ENCODE measurements around the gene MLKL. TPM values are rescaled to one million over a fixed set of nuclear protein-coding genes. Genes with fewer than 3 reads are reported as not detected.

MLKL gene
- total RNA-seq, 1 experiment from 2014 or later = 21.7 TPM

DNA sequence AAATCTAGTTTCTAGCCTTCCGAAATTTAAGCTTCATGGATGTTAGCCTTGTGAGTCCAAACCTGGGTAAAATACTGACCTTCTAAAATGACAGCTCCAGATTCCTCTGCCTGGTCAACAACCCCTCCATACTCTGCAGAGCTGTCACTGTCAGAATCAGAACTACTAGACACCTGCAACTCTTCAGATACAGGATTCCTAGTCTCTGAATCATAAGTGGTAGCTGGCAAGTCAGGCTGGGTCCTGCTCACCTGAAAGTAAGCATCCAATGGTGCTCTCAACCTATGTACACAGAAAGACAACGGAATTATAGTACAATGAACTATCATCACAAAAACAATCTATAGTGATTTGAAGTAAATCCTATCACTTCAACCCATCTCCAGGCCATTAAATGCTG, 48.8 kb downstream of the MLKL start:
- no peak for DNase-seq (ENCODE audit: low read depth)

DNA sequence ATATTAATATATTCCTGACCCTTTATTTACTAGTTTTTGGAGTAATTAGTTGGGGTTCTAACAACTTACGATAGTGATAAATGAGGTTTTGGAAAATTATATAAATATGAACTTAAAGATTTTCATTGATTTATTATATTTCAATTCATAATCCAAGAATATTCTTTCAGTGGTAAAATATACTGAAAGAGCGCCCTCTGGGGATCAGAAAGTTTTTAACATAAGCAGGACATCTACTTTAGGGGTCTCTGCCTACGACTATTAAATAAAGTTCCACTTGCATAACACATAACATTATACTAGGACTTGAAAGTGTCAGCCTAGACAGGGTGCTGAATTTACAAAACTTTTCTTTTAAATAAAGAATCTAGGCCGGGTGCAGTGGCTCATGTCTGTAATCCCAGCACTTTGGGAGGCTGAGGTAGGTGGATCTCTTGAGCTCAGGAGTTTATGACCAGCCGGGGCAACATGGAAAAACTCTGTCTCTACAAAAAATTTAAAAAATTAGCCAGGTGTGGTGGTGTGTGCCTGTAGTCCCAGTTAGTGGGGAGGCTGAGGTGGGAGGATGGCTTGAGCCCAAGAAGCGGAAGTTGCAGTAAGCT, 49.6 kb downstream of the MLKL start:
- DNase-seq (ENCODE audit: low read depth) = no peak

DNA sequence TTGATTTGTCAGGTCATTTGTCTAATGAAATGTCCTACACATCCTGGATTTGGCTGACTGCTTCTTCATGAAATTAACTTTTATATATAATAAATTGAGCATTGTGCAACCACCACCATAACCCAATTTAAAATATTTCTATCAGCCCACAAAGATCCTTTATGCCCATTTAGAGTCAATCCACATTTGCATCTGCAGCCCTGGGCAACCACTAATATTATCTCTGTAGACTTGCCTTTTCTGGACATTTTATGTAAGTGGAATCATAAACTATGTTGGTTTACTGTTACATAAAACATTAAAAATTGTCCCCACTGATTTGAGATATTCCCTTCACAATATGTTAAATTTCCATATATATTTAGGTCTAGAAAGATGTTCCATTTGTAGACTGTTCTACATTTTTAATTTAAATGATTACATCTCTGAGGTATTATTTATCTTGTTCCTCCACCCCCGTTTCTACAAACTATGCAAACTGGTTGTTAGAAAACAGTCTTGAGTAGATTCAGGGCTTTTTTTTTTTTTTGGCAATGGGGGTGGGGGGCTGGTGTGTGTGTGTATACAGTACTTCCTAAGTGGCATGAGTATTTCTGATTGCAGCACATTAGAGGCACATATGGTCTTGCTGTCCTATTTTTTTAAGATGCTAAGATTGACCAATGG, 50.7 kb downstream of the MLKL start:
- DNase-seq (ENCODE audit: low read depth) = no peak

DNA sequence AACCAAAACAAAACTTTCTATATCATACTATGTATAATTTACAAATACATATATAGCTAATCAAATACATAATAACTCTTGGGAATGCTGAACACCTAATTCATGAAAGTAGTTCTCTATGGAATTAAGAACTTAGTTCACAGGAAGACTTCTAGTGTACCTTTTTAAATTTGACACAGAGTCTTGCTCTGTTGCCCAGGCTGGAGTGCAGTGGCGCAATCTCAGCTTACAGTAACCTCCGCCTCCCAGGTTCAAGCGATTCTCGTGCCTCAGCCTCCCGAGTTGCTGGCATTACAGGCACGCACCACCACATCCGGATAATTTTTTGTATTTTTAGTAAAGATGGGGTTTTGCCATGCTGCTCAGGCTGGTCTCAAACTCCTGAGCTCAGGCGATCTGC, 58.7 kb downstream of the MLKL start:
- DNase-seq (ENCODE audit: low read depth) = no peak

DNA sequence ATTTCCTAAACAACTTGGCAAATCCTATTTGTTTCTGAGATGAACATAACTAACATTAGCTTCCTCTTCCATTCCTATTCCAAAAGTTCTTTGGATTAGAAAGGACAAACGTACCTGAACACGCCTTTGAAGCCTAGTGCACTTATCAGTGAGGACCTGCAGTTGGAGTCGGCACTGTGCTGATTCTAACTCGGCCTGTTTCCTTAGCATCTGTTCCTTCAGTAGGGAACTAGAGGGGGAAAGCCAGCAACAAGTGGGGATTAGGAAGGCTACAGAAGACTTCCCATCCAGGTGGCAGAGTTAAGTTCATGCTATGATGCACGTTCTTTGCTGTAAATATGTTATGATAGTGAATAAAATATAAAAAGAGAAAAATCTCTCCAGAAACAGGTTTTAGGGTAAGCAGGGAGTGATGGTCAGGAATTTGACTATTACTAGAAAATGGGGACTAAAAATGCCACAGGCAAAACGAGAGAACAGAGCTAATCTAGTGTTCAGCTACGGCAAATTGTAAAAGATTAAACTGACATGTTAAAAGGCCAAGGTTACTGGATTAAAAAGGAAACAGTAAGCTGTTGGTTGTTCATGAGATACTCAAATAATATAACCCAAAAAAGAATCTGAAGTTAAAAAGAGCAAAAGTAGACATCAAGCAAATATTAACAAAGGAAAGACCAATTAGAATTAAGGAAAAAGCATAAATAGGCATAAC, 62.8 kb downstream of the MLKL start:
- DNase-seq (ENCODE audit: low read depth) = no peak

DNA sequence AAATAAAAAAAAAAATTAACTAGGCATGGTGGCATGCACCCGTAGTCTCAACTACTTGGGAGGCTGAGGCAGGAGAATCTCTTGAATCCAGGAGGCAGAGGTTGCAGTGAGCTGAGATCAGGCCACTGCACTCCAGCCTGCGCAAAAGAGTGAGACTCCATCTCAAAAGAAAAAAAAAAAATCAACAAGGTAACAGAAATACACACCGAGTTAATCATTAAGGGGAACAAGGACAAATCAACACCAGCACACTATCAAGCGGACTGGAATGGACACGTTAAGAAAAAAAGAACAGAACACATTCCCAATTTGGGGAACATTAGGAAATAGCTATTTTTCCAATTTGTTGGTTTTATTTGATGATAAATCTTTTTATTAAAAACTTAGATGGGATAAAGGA, 65.4 kb downstream of the MLKL start:
- DNase-seq (ENCODE audit: low read depth) = no peak

DNA sequence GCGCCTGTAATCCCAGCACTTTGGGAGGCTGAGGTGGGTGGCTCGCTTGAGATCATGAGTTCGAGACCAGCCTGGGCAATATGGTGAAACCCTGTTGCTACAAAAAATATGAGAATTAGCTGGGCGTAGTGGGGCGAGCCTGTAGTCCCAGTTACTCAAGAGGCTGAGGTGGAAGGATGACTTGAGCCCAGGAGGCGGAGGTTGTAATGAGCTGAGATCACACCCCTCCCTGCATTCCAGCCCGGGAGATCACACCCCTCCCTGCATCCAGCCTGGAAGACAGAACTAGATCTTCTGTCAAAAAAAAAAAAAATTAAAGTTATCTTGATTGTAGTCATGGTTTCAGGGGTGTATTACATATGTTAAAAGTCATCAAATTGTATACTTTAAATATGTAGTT, 67.0 kb downstream of the MLKL start:
- no peak for DNase-seq (ENCODE audit: low read depth)

DNA sequence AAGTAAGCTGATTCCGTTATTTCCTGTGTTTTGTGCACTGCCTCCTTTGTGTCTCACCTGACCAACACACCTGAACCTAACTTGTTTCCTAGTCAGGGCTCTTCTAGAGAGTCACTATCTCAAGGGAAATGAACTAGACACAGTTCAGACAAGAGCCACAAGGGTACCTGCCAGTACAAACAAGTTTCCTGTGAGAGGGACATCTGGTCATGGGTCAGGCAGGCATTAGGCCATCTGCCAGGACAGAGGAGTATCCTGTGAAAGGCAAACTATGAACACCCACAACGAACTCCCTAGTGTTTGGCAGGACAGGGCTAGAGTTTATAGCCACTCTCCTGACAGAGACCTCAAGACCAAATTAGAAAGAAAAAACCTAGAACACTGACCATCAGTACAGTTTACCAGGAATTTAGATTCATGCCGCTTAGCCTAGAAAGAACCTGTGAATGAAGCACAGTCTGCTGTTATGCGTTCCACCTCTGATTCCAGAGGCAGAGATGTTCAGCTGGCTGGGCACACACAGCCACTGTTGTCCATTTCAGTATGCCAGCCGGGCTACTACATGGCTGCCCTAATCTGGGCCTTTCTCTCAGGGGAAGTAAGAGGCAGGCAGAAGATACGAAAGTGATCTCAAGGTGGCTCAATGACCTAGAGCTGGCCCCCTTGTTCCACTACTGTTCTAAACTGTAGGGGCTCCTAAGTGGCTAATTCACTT, 73.0 kb downstream of the MLKL start:
- DNase-seq (ENCODE audit: low read depth) = no peak

DNA sequence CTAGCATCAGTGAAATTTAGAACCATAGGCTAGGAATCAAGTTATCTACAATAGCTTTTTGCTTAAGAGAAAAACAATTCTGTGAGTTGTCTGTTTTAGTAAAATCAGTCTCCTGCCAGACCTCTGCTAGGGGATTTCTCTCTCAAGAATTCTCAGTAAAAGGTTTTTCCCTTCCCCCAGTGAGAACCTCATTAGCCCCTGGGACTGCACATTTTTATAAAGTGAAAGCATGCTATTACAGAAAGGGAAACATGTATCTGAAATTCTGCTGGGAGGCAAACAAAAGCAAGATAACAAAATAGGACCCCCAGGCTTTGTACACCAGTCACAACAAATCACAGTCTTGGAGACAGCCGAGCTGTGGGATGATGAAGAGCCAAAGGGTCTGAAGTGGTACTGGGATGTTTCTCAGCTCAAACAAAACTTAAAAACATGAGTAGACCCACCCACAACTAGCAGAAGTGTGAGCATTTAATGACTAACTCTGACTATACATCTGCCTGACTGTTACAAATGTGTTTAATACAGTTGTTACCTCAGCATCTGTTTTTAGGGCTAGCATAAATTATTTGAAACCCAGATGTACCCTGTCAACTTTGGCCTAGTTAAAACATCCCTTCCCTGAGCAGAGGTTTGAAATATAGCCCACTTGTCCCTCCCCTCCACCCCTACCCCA, 73.8 kb downstream of the MLKL start:
- no peak for DNase-seq (ENCODE audit: low read depth)

DNA sequence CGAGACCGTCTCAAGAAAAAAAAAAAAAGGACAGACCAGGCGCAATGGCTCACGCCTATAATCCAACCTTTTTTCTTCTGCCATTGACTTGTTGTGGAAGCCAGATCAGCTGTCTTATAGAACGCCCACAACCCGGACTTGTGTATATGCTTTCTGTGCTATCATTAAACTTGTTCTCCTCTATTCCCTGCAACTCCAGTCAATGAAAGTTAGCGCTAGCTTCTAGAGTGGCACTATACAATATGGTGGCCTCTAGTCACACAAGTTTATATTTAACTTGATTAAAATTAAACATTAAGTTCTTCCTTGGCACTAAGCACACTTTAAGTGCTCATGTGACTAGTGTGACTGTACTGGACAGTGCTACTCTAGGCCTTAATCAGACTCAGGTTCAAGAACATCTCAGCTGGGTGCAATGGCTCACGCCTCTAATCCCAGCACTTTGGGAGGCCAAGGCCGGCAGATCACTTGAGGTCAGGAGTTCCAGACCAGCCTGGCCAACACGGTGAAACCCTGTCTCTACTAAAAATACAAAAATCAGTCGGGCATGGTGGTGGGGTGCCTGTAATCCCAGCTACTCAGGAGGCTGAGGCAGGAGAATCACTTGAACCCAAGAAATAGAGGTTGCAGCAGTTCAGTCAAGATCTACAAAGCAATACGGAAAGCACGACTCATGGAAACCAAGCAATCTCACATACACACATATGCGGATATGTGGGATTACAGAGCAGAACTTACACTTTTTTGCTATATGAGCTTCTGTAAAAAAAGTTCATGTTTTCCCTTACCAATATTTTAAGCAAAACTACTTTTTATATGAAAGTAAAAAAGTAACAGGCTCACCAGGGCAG, 74.9 kb downstream of the MLKL start:
- DNase-seq (ENCODE audit: low read depth) = no peak

DNA sequence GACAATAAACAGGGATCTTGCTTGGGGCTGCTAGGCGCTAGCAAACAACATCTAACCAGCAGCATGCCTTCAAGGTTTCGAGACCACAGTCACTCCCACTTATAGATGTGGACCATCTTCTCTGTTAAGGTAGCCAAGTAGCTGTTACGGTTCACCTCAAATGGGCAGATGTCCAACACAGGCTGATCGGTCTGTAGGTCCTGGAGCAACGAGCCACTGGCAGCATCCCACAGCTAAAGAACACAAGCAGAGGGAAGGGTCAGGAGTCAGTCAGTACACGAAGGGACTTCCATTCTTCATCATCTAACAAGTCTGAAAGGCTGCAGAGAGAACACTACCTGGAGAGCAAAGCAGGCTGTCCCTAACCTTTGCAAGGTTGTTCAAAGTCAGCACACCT, 76.8 kb downstream of the MLKL start:
- no peak for DNase-seq (ENCODE audit: low read depth)

DNA sequence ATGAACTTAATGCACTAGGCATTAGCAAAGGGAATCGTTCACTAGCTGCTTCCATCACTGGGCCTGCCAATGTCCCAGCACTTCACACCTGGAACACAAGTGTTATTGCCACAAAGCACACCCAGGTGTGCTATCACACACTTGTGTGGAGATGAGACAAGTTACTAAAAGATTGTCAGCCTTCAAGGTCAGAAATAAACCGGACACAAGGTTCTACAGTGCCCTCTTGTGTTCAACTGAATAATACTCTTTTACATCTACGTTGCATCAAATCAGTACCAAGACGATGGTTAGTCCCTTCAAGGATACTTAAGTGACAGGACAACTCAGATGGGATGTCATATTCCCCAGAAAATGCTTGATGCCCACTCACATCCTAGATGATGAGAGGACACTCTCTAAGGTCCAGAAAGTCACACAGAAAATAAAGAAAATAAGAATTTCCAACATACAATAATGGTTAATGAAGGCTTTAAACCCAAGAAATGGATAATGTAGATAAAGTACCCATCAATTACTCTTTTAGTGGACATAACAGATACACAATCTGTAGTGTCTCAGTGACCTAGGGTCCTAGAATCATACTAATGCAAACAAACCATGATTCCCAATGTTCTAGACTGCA, 77.3 kb downstream of the MLKL start:
- DNase-seq (ENCODE audit: low read depth) = peak; percentile 11

DNA sequence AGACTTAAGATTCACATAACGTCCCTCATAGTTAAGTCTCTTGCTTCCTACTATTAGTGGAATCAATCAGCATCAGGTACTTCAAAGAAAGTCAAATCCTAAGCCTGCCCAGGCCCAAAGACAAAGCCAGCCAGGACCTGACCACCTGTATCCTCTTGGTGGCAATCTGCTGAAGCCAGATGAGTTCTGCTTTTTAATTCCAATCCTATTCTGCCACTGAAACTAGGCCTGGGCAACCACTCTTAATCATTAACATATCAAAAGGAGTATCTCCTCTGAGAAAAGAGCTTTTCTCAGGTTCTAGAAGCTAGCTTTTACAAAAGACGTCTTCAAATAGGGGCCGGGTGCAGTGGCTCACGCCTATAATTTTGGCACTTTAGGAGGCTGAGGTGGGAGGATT, 78.7 kb downstream of the MLKL start:
- no peak for DNase-seq (ENCODE audit: low read depth)

Other genes starting within 250 kb of the MLKL start
- 31.4 and 34.5 TPM in 2 replicates for gene GLG1, start 93.7 kb downstream of the MLKL start, total RNA-seq (2014; rRNA removed; shearing (Covaris generic))
- 35.3 and 38.0 TPM in 2 replicates for gene RFWD3, start 34.0 kb downstream of the MLKL start, total RNA-seq (2014; rRNA removed; shearing (Covaris generic))
- not detected in 2 replicates for gene FA2H, start 74.0 kb upstream of the MLKL start, total RNA-seq (2014; rRNA removed; shearing (Covaris generic))